GM12878 (cell line): ENCODE data around the gene FOXP1. TPM values are rescaled to one million over a fixed set of nuclear protein-coding genes. Genes with fewer than 3 reads are reported as not detected.

ENCODE experiments used
- ATAC-seq: fragments of 200-7000 bp; cut with Tn5 transposase; 3 replicates; pipeline ENCODE4 v1.9.1; 2020; ENCODE audit warnings: mild to moderate bottlenecking, moderate library complexity
- BruUV-seq: library from RNA; stranded (reverse); fragments of 400-500 nt; replicated peaks from 2 replicates; lab custom pipeline; 2021; lab: Mats Ljungman, UMichigan
- CTCF ChIA-PET: fragments of 300-600 bp; sonication (Branson Sonifier 250); formaldehyde crosslinking; extraction: SDS; loops from one replicate; lab custom pipeline; 2021; ENCODE audit warnings: inconsistent platforms; lab: Yijun Ruan, JAX
- POLR2A ChIA-PET: fragments of 350-600 bp; formaldehyde crosslinking; extraction: SDS; loops from one replicate; lab custom pipeline; 2021; ENCODE audit warnings: inconsistent platforms; lab: Charles Lee
- RAD21 ChIA-PET: fragments of 300-600 bp; sonication (Branson Sonifier 250); formaldehyde crosslinking; loops from one replicate; lab custom pipeline; 2023; ENCODE audit warnings: antibody characterized with exemption; ENCODE audit not compliant: unreplicated experiment; lab: Charles Lee
- SMC1A ChIA-PET: fragments of 300-600 bp; sonication (Branson Sonifier 250); formaldehyde crosslinking; loops from one replicate; lab custom pipeline; 2023; ENCODE audit not compliant: unreplicated experiment, uncharacterized antibody; lab: Charles Lee
- DNase-seq: peaks from one replicate; pipeline ENCODE4 v3.0.0-alpha.2; 2011; ENCODE audit warnings: low read depth, low spot score
- FAIRE-seq: peaks from 3 replicates; lab custom pipeline; 2011; peaks lifted over from hg19 to GRCh38; lab: Jason Lieb, UNC
- H2AFZ ChIP-seq: 2 replicates; pipeline ENCODE4 v1.6.0; 2011; ENCODE audit warnings: low read depth, low read length, control low read depth; ENCODE audit not compliant: control insufficient read depth
- H3K27ac ChIP-seq: 2 replicates; pipeline ENCODE4 v1.5.1; 2011; ENCODE audit warnings: control low read depth; ENCODE audit not compliant: control insufficient read depth, insufficient read depth
- H3K27me3 ChIP-seq, 2 experiments: replicated peaks in 1 of 2; 2 replicates each; pipeline versions ENCODE4 v1.6.0 to v1.6.1; 2011; ENCODE audit warnings: low read length in 1 of 2; ENCODE audit not compliant: control insufficient read depth in 2 of 2, insufficient read depth in 2 of 2
- H3K36me3 ChIP-seq, 2 experiments: 2 replicates each; pipeline ENCODE4 v1.5.1; 2011; ENCODE audit warnings: low read length in 1 of 2; ENCODE audit not compliant: control insufficient read depth in 2 of 2, insufficient read depth in 2 of 2
- H3K4me1 ChIP-seq: 2 replicates; pipeline ENCODE4 v1.6.1; 2011; ENCODE audit warnings: mild to moderate bottlenecking, low read length, moderate library complexity, mixed read lengths; ENCODE audit not compliant: control insufficient read depth, insufficient read depth
- H3K4me2 ChIP-seq: 2 replicates; pipeline ENCODE4 v1.6.0; 2011; ENCODE audit warnings: control low read depth; ENCODE audit not compliant: control insufficient read depth, insufficient read depth
- H3K4me3 ChIP-seq: fragments of 200-600 bp; sonication (generic); 2 replicates; pipeline ENCODE4 v1.5.1; 2016
- H3K79me2 ChIP-seq: 2 replicates; pipeline ENCODE4 v1.6.0; 2011; ENCODE audit warnings: low read length; ENCODE audit not compliant: control insufficient read depth, insufficient read depth
- H3K9ac ChIP-seq: 2 replicates; pipeline ENCODE4 v1.8.0; 2011; ENCODE audit warnings: low read length, control low read depth, mixed read lengths; ENCODE audit not compliant: control insufficient read depth, insufficient read depth
- H3K9me3 ChIP-seq: replicated peaks from 3 replicates; pipeline ENCODE4 v1.5.1; 2011; ENCODE audit warnings: mild to moderate bottlenecking, low read length; ENCODE audit not compliant: control insufficient read depth, insufficient read depth
- H4K20me1 ChIP-seq: 2 replicates; pipeline ENCODE4 v1.6.0; 2011; ENCODE audit not compliant: control insufficient read depth, insufficient read depth
- EP300 ChIP-seq, 2 experiments: fragments of 150-350 bp in 1 of 2; IDR thresholded peaks; 2 replicates each; pipeline ENCODE4 v1.6.1; 2011 to 2012; ENCODE audit warnings: low read depth in 2 of 2, low read length in 2 of 2, borderline replicate concordance in 1 of 2, improper control_type of control experiment in 1 of 2, inconsistent platforms in 1 of 2; ENCODE audit not compliant: control insufficient read depth in 1 of 2
- MYC ChIP-seq: IDR thresholded peaks from 2 replicates; pipeline ENCODE4 v1.6.1; 2011; ENCODE audit warnings: mild to moderate bottlenecking, low read length, moderate library complexity, inconsistent platforms; ENCODE audit not compliant: insufficient read depth, insufficient replicate concordance, insufficient read length, severe bottlenecking
- REST ChIP-seq: IDR thresholded peaks from 2 replicates; pipeline ENCODE4 v1.6.1; 2012; ENCODE audit warnings: mild to moderate bottlenecking, low read depth, low read length
- SMAD5 ChIP-seq: IDR thresholded peaks from 2 replicates; pipeline ENCODE4 v1.6.1; 2016; ENCODE audit warnings: antibody characterized with exemption, low read depth
- SREBF1 ChIP-seq: IDR thresholded peaks from 2 replicates; pipeline ENCODE4 v1.6.1; 2012; ENCODE audit warnings: mild to moderate bottlenecking, low read length
- WGBS: methylation state at CpG from one replicate; pipeline ENCODE4 v1.1.6; 2016; ENCODE audit warnings: low lambda C conversion rate; ENCODE audit not compliant: insufficient replicate concordance, insufficient coverage; ENCODE audit errors: missing lambda C conversion rate; 5-methylcytosine and 5-hydroxymethylcytosine counted together
- in situ Hi-C: fragments of 300-500 bp; cut with MboI; formaldehyde crosslinking; loops from 9 replicates; pipeline ENCODE4 v1.14.3; 2018; ENCODE audit warnings: mixed read lengths
- intact Hi-C: fragments of 100-400 bp; cut with micrococcal nuclease; formaldehyde crosslinking; loops from one replicate; pipeline ENCODE4 v1.14.2; 2022; ENCODE audit not compliant: unreplicated experiment
- polyA plus RNA-seq, 11 experiments: library from polyadenylated mRNA; depleted of rRNA in 4 of 11; unstranded in 6 of 11; stranded (reverse) in 5 of 11; fragments of >200 nt; fragmentation: Nextera tagmentation in 4 of 11; fragmentation: Illumina TruSeq in 1 of 11; extraction: Ambion mirVana in 4 of 11; extraction: Trizol in 1 of 11; gene quantifications; 1 replicate in 1 of 11; 2 replicates in 10 of 11; pipeline versions ENCODE4 v1.2.1 to v1.2.3, GENCODE V29; 2011 to 2016; ENCODE audit warnings: inconsistent platforms in 2 of 11, missing spikeins in 2 of 11, low read depth in 1 of 11
- total RNA-seq, 4 experiments: library from RNA; depleted of rRNA in 3 of 4; stranded (reverse); fragments of >200 nt in 3 of 4; fragmentation: Illumina TruSeq in 1 of 4; extraction: Trizol in 1 of 4; gene quantifications; 2 replicates each; pipeline versions ENCODE4 v1.2.1 to v1.2.3, GENCODE V29; 2013 to 2021
- TF ChIP-seq, protein P1 (sequence below): IDR thresholded peaks from 2 replicates; pipeline ENCODE4 v1.6.1; 2011; ENCODE audit warnings: borderline replicate concordance, low read depth, mild to moderate bottlenecking, moderate library complexity, mixed read lengths, low read length; ENCODE audit not compliant: insufficient read depth; ENCODE audit errors: extremely low read length
- TF ChIP-seq, protein P2 (sequence below): IDR thresholded peaks from 2 replicates; pipeline ENCODE4 v1.6.1; 2011; ENCODE audit warnings: low read depth, mild to moderate bottlenecking, low read length, moderate library complexity, borderline replicate concordance; ENCODE audit errors: extremely low read depth
- TF ChIP-seq, protein P3 (sequence below): fragments of 450-650 bp; IDR thresholded peaks from 2 replicates; pipeline ENCODE4 v1.6.1; 2016; ENCODE audit warnings: mild to moderate bottlenecking
- TF ChIP-seq, protein P4 (sequence below): fragments of 450-650 bp; formaldehyde crosslinking; IDR thresholded peaks from 2 replicates; pipeline ENCODE4 v1.4.0; 2022; ENCODE audit warnings: mild to moderate bottlenecking, moderate library complexity
- TF ChIP-seq, protein P5 (sequence below): IDR thresholded peaks from 2 replicates; pipeline ENCODE4 v1.6.1; 2011; ENCODE audit warnings: low read depth, low read length, improper control_type of control experiment, borderline replicate concordance

The FOXP1 gene
- total and polyA plus RNA-seq, 10 of the 15 experiments (the other 5 are each of a cell fraction or from before 2014, with no cell fraction given) = 0.05 to 1.6 (median 0.20) TPM; not detected in 1

DNA sequence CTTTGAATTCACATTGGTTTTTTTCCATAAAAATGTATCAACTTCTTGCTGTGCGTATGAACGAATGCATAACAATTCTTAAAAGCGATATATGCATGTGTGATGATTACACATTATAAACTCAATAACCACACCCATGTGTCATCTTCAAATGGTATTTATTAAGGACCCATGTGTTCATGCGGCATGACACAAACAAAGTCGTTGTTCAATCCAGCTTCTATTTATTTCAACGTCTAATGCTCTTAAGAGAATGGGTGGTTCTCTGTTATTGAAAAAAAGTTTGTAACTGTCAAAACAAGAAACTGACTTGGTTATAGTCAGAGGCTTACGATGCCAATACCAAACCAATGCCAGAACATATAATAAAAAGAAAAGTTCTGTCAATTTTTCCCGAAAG lies 195.9 kb downstream of the FOXP1 start:
- FAIRE-seq (no peak), DNase-seq (no peak), ATAC-seq (no peak)
- 29% methylated on average over 8 of the region's 8 CpGs for WGBS
- H3K9ac ChIP-seq = no peak overlapping the region
- no TSS peak for BruUV-seq
- H3K27me3 ChIP-seq = no peaks in the 10 kb centered on the region
- in situ Hi-C loops (no loop called here), intact Hi-C loops (no loop called here)
- H3K9me3 ChIP-seq = no peaks in the 10 kb centered on the region
- H3K27ac ChIP-seq = no peak overlapping the region
- peaks cover 19% of the 10 kb centered on the region for H3K4me1 ChIP-seq
- H3K4me3 ChIP-seq = no peak overlapping the region
- CTCF ChIA-PET = interaction anchor here (1.5 kb wide), 1 partner anchor 10 kb away, joined by 6 read pairs; no protein-coding TSS in a partner anchor
- H3K36me3 ChIP-seq = no peaks in the 10 kb centered on the region
- TF ChIP-seq, protein P1, sequence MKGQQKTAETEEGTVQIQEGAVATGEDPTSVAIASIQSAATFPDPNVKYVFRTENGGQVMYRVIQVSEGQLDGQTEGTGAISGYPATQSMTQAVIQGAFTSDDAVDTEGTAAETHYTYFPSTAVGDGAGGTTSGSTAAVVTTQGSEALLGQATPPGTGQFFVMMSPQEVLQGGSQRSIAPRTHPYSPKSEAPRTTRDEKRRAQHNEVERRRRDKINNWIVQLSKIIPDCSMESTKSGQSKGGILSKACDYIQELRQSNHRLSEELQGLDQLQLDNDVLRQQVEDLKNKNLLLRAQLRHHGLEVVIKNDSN = no peak
- no peak for TF ChIP-seq EP300 (IDR thresholded peaks at IDR 0.05; ENCODE audit: borderline replicate concordance in 1 of 2, control insufficient read depth in 1 of 2, low read depth in 2 of 2, low read length in 2 of 2)
- TF ChIP-seq SREBF1 = no peak
- TF ChIP-seq, protein P2, sequence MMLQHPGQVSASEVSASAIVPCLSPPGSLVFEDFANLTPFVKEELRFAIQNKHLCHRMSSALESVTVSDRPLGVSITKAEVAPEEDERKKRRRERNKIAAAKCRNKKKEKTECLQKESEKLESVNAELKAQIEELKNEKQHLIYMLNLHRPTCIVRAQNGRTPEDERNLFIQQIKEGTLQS = no peak
- TF ChIP-seq SMAD5 = no peak
- TF ChIP-seq MYC = no peak
- TF ChIP-seq, protein P3, sequence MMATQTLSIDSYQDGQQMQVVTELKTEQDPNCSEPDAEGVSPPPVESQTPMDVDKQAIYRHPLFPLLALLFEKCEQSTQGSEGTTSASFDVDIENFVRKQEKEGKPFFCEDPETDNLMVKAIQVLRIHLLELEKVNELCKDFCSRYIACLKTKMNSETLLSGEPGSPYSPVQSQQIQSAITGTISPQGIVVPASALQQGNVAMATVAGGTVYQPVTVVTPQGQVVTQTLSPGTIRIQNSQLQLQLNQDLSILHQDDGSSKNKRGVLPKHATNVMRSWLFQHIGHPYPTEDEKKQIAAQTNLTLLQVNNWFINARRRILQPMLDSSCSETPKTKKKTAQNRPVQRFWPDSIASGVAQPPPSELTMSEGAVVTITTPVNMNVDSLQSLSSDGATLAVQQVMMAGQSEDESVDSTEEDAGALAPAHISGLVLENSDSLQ = no peak
- TF ChIP-seq, protein P4, sequence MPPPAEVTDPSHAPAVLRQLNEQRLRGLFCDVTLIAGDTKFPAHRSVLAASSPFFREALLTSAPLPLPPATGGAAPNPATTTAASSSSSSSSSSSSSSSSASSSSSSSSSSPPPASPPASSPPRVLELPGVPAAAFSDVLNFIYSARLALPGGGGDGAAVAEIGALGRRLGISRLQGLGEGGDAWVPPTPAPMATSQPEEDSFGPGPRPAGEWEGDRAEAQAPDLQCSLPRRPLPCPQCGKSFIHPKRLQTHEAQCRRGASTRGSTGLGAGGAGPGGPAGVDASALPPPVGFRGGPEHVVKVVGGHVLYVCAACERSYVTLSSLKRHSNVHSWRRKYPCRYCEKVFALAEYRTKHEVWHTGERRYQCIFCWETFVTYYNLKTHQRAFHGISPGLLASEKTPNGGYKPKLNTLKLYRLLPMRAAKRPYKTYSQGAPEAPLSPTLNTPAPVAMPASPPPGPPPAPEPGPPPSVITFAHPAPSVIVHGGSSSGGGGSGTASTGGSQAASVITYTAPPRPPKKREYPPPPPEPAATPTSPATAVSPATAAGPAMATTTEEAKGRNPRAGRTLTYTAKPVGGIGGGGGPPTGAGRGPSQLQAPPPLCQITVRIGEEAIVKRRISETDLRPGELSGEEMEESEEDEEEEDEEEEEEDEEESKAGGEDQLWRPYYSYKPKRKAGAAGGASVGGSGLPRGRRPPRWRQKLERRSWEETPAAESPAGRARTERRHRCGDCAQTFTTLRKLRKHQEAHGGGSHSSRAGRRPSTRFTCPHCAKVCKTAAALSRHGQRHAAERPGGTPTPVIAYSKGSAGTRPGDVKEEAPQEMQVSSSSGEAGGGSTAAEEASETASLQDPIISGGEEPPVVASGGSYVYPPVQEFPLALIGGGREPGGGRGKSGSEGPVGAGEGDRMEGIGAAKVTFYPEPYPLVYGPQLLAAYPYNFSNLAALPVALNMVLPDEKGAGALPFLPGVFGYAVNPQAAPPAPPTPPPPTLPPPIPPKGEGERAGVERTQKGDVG (CRISPR knock-in tag) = no peak
- TF ChIP-seq REST = no peak
- TF ChIP-seq, protein P5, sequence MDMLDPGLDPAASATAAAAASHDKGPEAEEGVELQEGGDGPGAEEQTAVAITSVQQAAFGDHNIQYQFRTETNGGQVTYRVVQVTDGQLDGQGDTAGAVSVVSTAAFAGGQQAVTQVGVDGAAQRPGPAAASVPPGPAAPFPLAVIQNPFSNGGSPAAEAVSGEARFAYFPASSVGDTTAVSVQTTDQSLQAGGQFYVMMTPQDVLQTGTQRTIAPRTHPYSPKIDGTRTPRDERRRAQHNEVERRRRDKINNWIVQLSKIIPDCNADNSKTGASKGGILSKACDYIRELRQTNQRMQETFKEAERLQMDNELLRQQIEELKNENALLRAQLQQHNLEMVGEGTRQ = no peak
- no peaks in the 10 kb centered on the region for H3K79me2 ChIP-seq
- SMC1A ChIA-PET = interaction anchor here (0.6 to 1.6 kb wide), 4 partner anchors 10 to 22 kb away, joined by 3 to 10 read pairs (median 5); no protein-coding TSS in a partner anchor
- RAD21 ChIA-PET = no interaction called here
- POLR2A ChIA-PET = no interaction called here
- H2AFZ ChIP-seq = no peak overlapping the region
- no peaks in the 10 kb centered on the region for H4K20me1 ChIP-seq
- H3K4me2 ChIP-seq = no peak overlapping the region
